ENCODE results near the gene PFAS.

DNA sequence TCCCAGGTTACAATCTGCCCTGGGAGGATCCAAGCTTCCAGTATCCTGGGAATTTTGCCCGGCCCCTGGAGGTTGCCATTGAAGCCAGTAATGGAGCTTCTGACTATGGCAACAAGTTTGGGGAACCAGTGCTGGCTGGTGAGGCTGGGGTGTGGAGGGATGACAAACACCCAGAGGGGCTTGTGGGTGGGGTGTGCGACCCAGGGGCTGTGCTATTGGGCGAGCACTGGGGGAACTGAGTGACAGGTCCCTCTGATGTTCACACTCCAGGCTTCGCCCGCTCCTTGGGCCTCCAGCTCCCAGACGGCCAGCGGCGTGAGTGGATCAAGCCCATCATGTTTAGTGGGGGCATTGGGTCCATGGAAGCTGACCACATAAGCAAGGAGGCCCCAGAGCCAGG, 8.7 kb downstream of the PFAS start:
- TF ChIP-seq, protein P1, sequence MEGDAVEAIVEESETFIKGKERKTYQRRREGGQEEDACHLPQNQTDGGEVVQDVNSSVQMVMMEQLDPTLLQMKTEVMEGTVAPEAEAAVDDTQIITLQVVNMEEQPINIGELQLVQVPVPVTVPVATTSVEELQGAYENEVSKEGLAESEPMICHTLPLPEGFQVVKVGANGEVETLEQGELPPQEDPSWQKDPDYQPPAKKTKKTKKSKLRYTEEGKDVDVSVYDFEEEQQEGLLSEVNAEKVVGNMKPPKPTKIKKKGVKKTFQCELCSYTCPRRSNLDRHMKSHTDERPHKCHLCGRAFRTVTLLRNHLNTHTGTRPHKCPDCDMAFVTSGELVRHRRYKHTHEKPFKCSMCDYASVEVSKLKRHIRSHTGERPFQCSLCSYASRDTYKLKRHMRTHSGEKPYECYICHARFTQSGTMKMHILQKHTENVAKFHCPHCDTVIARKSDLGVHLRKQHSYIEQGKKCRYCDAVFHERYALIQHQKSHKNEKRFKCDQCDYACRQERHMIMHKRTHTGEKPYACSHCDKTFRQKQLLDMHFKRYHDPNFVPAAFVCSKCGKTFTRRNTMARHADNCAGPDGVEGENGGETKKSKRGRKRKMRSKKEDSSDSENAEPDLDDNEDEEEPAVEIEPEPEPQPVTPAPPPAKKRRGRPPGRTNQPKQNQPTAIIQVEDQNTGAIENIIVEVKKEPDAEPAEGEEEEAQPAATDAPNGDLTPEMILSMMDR (IDR thresholded peaks at IDR 0.05): no peak
- no peak for TF ChIP-seq POLR2A (IDR thresholded peaks at IDR 0.05)
- TF ChIP-seq EP300 (IDR thresholded peaks at IDR 0.05): no peak
